GM06990 (cell line): ENCODE data around the gene DDX50.
"Not testable (repeated sequence)": the region's sequence is repeated elsewhere in the genome, so short reads cannot be mapped to it uniquely, and the experiment has no call there.

Source experiments
- DNase-seq: peaks from one replicate; pipeline ENCODE4 v3.0.0-alpha.2; 2011; ENCODE audit not compliant: insufficient read length; ENCODE audit errors: extremely low read depth
- H3K27me3 ChIP-seq: replicated peaks from 2 replicates; pipeline ENCODE4 v1.6.0; 2011; ENCODE audit warnings: low read length; ENCODE audit not compliant: control insufficient read depth, insufficient read depth
- H3K36me3 ChIP-seq: 2 replicates; pipeline ENCODE4 v1.5.1; 2011; ENCODE audit warnings: low read length; ENCODE audit not compliant: control insufficient read depth, insufficient read depth
- H3K4me3 ChIP-seq: replicated peaks from 2 replicates; pipeline ENCODE4 v1.5.1; 2011; ENCODE audit warnings: low read depth, mild to moderate bottlenecking, control low read depth, low read length
- CTCF ChIP-seq: IDR thresholded peaks from 2 replicates; pipeline ENCODE4 v1.5.1; 2011; ENCODE audit warnings: low read length, control low read depth, mild to moderate bottlenecking, inconsistent platforms; ENCODE audit not compliant: insufficient read depth, poor library complexity, severe bottlenecking

DDX50 gene

GRCh38 chr10:68925489-68925888 is 24.4 kb downstream of the DDX50 start:
- no peak for TF ChIP-seq CTCF
- DNase-seq = no peak
- Histone ChIP-seq H3K27me3 (no peaks in the 10 kb centered on the region), H3K36me3 (peaks cover 3% of the 10 kb centered on the region), H3K4me3 (no peak overlapping the region)

DNA sequence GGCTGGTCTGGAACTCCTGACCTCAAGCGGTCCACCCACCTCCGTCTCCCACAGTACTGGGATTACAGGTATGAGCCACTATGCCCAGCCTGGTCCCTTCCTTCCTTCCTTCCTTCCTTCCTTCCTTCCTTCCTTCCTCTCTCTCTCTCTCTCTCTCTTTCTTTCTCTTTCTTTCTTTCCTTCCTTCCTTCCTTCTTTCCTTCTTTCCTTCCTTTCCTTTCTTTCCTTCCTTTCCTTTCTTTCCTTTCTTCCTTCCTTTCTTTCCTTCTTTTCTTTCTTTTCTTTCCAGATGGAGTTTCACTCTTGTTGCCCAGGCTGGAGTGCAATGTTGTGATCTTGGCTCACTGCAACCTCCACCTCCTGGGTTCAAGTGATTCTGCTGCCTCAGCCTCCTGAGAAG is 28.0 kb downstream of the DDX50 start:
- H3K4me3 ChIP-seq, DNase-seq, H3K36me3 ChIP-seq, H3K27me3 ChIP-seq: not testable (repeated sequence)

GRCh38 chr10:68929888-68930287 is 28.8 kb downstream of the DDX50 start:
- H3K36me3 ChIP-seq, H3K27me3 ChIP-seq, H3K4me3 ChIP-seq, DNase-seq: not testable (repeated sequence)

GRCh38 chr10:68932860-68933259 is 31.7 kb downstream of the DDX50 start:
- H3K4me3 ChIP-seq, H3K27me3 ChIP-seq, H3K36me3 ChIP-seq, DNase-seq: not testable (repeated sequence)

- peaks cover 3% of the 10 kb centered on the region for H3K36me3 ChIP-seq
- DNase-seq = no peak
- H3K27me3 ChIP-seq = no peaks in the 10 kb centered on the region
- no peak overlapping the region for H3K4me3 ChIP-seq
- TF ChIP-seq CTCF = no peak
These were observed 33.9 kb downstream of the DDX50 start for GRCh38 chr10:68934994-68935393.

DNA sequence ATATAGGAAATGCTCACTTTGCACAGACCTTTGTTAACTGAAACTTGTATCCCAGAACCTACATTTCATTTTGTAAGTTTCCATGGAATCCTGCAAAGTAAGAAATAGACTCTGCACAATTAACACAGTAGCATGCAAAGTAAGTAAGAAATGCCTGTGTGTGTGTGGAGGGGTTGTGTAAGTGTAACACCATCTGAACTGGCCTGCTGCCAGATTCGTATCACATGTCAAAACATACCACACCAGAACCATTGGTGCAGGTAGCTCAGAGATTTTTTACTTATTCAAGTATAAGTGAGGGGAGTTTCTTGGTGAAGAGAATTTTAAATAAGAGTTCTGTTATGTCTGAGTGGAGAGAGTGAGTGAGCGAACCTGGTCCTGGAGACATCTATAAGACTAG is 37.0 kb downstream of the DDX50 start:
- H3K36me3 ChIP-seq = no peaks in the 10 kb centered on the region; the same call in none of the 2 replicates
- no peak overlapping the region for H3K4me3 ChIP-seq
- H3K27me3 ChIP-seq = no peaks in the 10 kb centered on the region
- TF ChIP-seq CTCF = no peak
- no peak for DNase-seq

- H3K36me3 ChIP-seq = no peaks in the 10 kb centered on the region; the same call in none of the 2 replicates
- no peak overlapping the region for H3K4me3 ChIP-seq
- no peak for DNase-seq
- H3K27me3 ChIP-seq = no peaks in the 10 kb centered on the region
- TF ChIP-seq CTCF = no peak
These were observed 37.8 kb downstream of the DDX50 start for GRCh38 chr10:68938884-68939283.

- H3K36me3 ChIP-seq = not testable (repeated sequence)
These were observed 39.8 kb downstream of the DDX50 start for GRCh38 chr10:68940917-68941316.

More at GRCh38 chr10:68940917-68941316, 39.8 kb downstream of the DDX50 start:
- H3K27me3 ChIP-seq, H3K4me3 ChIP-seq, DNase-seq: not testable (repeated sequence)
